Endodermal cell (in vitro differentiated cells): ENCODE measurements around the gene PDE8A. TPM values are rescaled to one million over a fixed set of nuclear protein-coding genes. Genes with fewer than 3 reads are reported as not detected.
"Not testable (repeated sequence)": the region's sequence is repeated elsewhere in the genome, so short reads cannot be mapped to it uniquely, and the experiment has no call there.

ENCODE experiments used
- DNase-seq: peaks from one replicate; pipeline ENCODE4 v3.0.0-alpha.2; 2017
- H3K27ac ChIP-seq: 2 replicates; pipeline ENCODE4 v1.5.1; 2013; ENCODE audit warnings: mild to moderate bottlenecking, low read depth, low read length, moderate library complexity
- H3K27me3 ChIP-seq: 2 replicates; pipeline ENCODE4 v1.6.1; 2013; ENCODE audit warnings: mild to moderate bottlenecking, low read length, moderate library complexity; ENCODE audit not compliant: insufficient read depth, control insufficient read depth, poor library complexity, severe bottlenecking
- H3K36me3 ChIP-seq: 2 replicates; pipeline ENCODE4 v1.7.0; 2013; ENCODE audit warnings: mild to moderate bottlenecking, low read length, moderate library complexity; ENCODE audit not compliant: control insufficient read depth, insufficient read depth
- H3K4me1 ChIP-seq: one replicate; pipeline ENCODE4 v1.7.0; 2013; ENCODE audit warnings: low read length; ENCODE audit not compliant: control insufficient read depth, insufficient read depth
- H3K4me3 ChIP-seq: 2 replicates; pipeline ENCODE4 v1.5.1; 2013; ENCODE audit warnings: mild to moderate bottlenecking, low read length, moderate library complexity
- H3K9ac ChIP-seq: 2 replicates; pipeline ENCODE4 v1.6.1; 2013; ENCODE audit warnings: mild to moderate bottlenecking, low read length, moderate library complexity; ENCODE audit not compliant: poor library complexity, severe bottlenecking; ENCODE audit errors: extremely low read depth
- H3K9me3 ChIP-seq: 2 replicates; pipeline ENCODE4 v1.6.1; 2013; ENCODE audit warnings: mild to moderate bottlenecking, low read length, moderate library complexity; ENCODE audit not compliant: control insufficient read depth
- H3K27ac Mint-ChIP-seq: 2 replicates; pipeline ENCODE4 v1.8.0; 2020; ENCODE audit warnings: mixed read lengths
- H3K27me3 Mint-ChIP-seq: 2 replicates; pipeline ENCODE4 v1.8.0; 2021; ENCODE audit warnings: mild to moderate bottlenecking, mixed read lengths; ENCODE audit not compliant: insufficient read depth
- H3K36me3 Mint-ChIP-seq: 2 replicates; pipeline ENCODE4 v1.8.0; 2020; ENCODE audit warnings: low read depth, mixed read lengths
- H3K4me1 Mint-ChIP-seq: 2 replicates; pipeline ENCODE4 v1.8.0; 2020; ENCODE audit warnings: mixed read lengths
- H3K4me3 Mint-ChIP-seq: 2 replicates; pipeline ENCODE4 v1.8.0; 2020; ENCODE audit warnings: mild to moderate bottlenecking, moderate library complexity, mixed read lengths
- H3K9me3 Mint-ChIP-seq: 2 replicates; pipeline ENCODE4 v1.8.0; 2020; ENCODE audit warnings: mild to moderate bottlenecking, mixed read lengths
- WGBS, 2 experiments: methylation state at CpG; one replicate each; pipeline versions ENCODE4 v1.1.5 to v1.1.7; 2013; ENCODE audit warnings: missing lambda C conversion rate in 2 of 2, mixed read lengths in 1 of 2; ENCODE audit not compliant: insufficient coverage in 1 of 2, insufficient read length in 1 of 2; 5-methylcytosine and 5-hydroxymethylcytosine counted together
- total RNA-seq, 2 donors: library from RNA; stranded (reverse); fragmentation: NEBNext Ultra II Directional in 1 of 2; extraction: Animal tissue kit (Norgen Biotek cat#: 25700) in 1 of 2; gene quantifications; 2 replicates in 1 of 2; 3 replicates in 1 of 2; pipeline ENCODE4 v1.2.1, GENCODE V29; 2021
- TF ChIP-seq, protein P1 (sequence below): fragments of 200-600 bp; sonication (generic); conservative IDR thresholded peaks from 2 replicates; pipeline ENCODE4 v1.5.0; 2021; ENCODE audit warnings: antibody characterized with exemption, mild to moderate bottlenecking

PDE8A gene
- total RNA-seq, 2 donors from 2014 or later = 14.8 to 15.2 TPM

DNA sequence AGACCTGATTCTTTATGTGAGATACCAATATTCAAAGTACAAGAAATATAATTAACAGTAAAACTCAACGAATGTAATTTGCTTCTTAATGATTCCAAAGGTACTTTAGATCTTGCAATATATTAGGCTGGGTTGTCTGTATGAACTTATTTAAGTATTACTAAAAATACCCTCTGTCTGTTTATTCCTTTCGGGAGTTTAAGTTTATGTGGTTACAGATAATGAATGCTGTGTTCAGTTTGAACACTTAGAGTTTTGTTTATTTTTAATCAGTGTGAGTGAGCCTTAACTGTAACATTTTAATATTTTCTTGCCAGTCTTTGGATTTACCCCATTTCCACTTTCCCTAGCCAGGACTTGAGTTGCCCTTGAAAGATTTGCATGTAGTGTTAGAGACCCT is 3.5 kb downstream of the PDE8A start:
- no peaks in the 10 kb centered on the region for H3K36me3 ChIP-seq
- H3K9me3 Mint-ChIP-seq = no peaks in the 10 kb centered on the region
- H3K36me3 Mint-ChIP-seq = no peaks in the 10 kb centered on the region

DNA sequence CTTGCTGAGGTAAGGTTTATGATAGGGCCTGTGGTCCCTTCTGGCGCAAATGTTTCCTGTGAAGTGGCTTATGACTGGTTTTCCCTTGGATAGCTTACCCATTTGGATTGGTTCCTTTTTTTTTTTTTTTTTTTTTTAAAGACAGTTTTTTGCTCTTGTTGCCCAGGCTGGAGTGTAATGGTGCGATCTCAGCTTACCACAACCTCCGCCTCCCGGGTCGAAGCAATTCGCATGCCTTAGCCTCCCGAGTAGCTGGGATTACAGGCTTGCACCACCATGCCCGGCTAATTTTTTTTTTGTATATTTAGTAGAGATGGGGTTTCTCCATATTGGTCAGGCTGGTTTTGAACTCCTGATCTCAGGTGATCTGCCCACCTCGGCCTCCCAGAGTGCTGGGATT is 5.7 kb downstream of the PDE8A start:
- H3K4me3 Mint-ChIP-seq, H3K27ac ChIP-seq, H3K9me3 ChIP-seq, H3K36me3 Mint-ChIP-seq, DNase-seq, H3K4me3 ChIP-seq, H3K9me3 Mint-ChIP-seq, H3K27ac Mint-ChIP-seq, H3K9ac ChIP-seq, H3K4me1 ChIP-seq, H3K36me3 ChIP-seq: not testable (repeated sequence)
- WGBS, 2 experiments = 93 to 97% methylated on average over 5 to 9 of the region's 9 CpGs
- Mint-ChIP-seq H3K4me1 (peaks cover 27% of the 10 kb centered on the region), H3K27me3 (peaks cover 51% of the 10 kb centered on the region)
- peaks cover 18% of the 10 kb centered on the region for H3K27me3 ChIP-seq

More for the DNA sequence above, 3.5 kb downstream of the PDE8A start:
- no peak overlapping the region for H3K4me3 Mint-ChIP-seq
- H3K27me3 Mint-ChIP-seq = peaks cover 52% of the 10 kb centered on the region
- H3K9me3 ChIP-seq = no peaks in the 10 kb centered on the region
- no peaks in the 10 kb centered on the region for H3K4me1 ChIP-seq
- no peak for DNase-seq
- H3K4me3 ChIP-seq = no peak overlapping the region
- peaks cover 24% of the 10 kb centered on the region for H3K4me1 Mint-ChIP-seq
- H3K27ac ChIP-seq = no peak overlapping the region
- TF ChIP-seq, protein P1, sequence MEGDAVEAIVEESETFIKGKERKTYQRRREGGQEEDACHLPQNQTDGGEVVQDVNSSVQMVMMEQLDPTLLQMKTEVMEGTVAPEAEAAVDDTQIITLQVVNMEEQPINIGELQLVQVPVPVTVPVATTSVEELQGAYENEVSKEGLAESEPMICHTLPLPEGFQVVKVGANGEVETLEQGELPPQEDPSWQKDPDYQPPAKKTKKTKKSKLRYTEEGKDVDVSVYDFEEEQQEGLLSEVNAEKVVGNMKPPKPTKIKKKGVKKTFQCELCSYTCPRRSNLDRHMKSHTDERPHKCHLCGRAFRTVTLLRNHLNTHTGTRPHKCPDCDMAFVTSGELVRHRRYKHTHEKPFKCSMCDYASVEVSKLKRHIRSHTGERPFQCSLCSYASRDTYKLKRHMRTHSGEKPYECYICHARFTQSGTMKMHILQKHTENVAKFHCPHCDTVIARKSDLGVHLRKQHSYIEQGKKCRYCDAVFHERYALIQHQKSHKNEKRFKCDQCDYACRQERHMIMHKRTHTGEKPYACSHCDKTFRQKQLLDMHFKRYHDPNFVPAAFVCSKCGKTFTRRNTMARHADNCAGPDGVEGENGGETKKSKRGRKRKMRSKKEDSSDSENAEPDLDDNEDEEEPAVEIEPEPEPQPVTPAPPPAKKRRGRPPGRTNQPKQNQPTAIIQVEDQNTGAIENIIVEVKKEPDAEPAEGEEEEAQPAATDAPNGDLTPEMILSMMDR = no peak
- WGBS, 2 experiments = 93% methylated on average over 2 of the region's 2 CpGs; no CpG with 5 or more reads in 1 of the 2 experiments
- no peak overlapping the region for H3K9ac ChIP-seq
- H3K27me3 ChIP-seq = peaks cover 24% of the 10 kb centered on the region
- no peak overlapping the region for H3K27ac Mint-ChIP-seq

DNA sequence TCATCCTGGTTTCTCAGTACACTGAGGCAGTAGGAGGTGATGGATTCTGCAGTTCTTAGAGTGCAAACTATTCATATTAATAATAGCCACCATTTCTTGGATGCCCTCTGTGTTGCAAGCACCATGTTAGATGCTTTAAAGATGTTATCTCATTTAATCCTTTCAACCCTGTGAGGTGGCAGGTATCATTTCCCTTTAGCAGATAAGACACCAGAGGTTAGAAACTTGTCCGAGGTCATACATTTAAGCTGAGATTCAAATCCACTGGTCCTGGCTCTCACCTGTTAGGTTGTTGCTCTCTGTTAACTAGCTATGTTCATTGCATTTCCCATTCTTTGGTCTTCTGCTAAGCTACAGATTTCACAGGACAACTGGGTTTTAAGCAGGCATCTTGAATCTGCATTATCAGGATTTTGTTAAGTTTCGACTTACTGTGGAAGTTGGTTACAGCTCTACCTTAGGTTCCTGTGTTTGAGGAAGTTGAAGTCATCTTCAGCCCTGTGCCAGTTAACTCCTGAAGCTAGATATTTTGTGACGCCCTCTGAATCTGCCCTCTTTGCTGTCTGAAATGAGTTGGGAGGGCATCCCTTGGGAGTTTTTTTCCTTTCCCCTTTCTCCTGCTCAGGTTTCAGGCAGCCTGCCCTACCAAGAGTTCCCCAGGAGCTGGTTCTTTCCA is 6.4 kb downstream of the PDE8A start:
- Mint-ChIP-seq H3K4me1 (peaks cover 20% of the 10 kb centered on the region), H3K27me3 (peaks cover 43% of the 10 kb centered on the region), H3K36me3 (no peaks in the 10 kb centered on the region), H3K27ac (no peak overlapping the region), H3K9me3 (no peaks in the 10 kb centered on the region), H3K4me3 (no peak overlapping the region)
- no peak for DNase-seq
- Histone ChIP-seq H3K4me1 (no peaks in the 10 kb centered on the region), H3K36me3 (no peaks in the 10 kb centered on the region), H3K27ac (no peak overlapping the region), H3K9ac (no peak overlapping the region), H3K9me3 (no peaks in the 10 kb centered on the region), H3K27me3 (peaks cover 11% of the 10 kb centered on the region), H3K4me3 (no peak overlapping the region)
- WGBS, 2 experiments = 89 to 91% methylated on average over 3 of the region's 3 CpGs
- TF ChIP-seq, protein P1 = no peak
